DMS114 treated with DMSO at 0.1 percent for 48 hours (cell line): ENCODE results near the gene SLC2A10.

Source experiments
- DNase-seq: peaks from one replicate; lab custom pipeline; 2025; ENCODE audit not compliant: unreplicated experiment; lab: John Stamatoyannopoulos, UW

The SLC2A10 gene

DNA sequence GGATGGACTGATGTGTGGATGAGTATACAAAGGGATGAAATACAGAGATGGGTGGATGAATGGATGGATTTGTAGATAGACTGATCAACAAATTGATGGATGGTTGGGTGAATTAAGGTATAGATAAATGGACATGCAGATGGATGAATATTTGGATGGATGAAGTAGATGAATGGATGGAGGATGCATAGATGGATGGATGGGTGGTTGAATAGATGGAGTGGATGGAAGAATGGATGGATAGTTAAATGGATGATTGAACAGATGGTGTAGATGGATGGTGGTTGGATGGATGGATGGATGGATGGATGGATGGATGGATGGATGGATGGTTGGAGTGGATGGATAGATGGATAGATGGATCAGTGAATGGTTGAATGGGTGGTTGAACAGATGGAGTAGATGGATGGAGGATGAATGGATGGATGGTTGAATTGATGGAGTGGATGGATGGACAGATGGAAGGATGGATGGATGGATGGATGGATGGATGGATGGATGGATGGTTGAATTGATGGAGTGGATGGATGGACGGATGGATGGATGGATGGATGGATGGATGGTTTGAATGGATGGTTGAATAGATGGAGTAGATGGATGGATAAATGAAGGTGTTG, 15.0 kb downstream of the SLC2A10 start:
- DNase-seq, result no peak

DNA sequence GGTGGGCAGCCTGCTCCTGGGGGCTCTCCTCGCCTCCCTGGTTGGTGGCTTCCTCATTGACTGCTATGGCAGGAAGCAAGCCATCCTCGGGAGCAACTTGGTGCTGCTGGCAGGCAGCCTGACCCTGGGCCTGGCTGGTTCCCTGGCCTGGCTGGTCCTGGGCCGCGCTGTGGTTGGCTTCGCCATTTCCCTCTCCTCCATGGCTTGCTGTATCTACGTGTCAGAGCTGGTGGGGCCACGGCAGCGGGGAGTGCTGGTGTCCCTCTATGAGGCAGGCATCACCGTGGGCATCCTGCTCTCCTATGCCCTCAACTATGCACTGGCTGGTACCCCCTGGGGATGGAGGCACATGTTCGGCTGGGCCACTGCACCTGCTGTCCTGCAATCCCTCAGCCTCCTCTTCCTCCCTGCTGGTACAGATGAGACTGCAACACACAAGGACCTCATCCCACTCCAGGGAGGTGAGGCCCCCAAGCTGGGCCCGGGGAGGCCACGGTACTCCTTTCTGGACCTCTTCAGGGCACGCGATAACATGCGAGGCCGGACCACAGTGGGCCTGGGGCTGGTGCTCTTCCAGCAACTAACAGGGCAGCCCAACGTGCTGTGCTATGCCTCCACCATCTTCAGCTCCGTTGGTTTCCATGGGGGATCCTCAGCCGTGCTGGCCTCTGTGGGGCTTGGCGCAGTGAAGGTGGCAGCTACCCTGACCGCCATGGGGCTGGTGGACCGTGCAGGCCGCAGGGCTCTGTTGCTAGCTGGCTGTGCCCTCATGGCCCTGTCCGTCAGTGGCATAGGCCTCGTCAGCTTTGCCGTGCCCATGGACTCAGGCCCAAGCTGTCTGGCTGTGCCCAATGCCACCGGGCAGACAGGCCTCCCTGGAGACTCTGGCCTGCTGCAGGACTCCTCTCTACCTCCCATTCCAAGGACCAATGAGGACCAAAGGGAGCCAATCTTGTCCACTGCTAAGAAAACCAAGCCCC, 16.0 kb downstream of the SLC2A10 start:
- no peak for DNase-seq

DNA sequence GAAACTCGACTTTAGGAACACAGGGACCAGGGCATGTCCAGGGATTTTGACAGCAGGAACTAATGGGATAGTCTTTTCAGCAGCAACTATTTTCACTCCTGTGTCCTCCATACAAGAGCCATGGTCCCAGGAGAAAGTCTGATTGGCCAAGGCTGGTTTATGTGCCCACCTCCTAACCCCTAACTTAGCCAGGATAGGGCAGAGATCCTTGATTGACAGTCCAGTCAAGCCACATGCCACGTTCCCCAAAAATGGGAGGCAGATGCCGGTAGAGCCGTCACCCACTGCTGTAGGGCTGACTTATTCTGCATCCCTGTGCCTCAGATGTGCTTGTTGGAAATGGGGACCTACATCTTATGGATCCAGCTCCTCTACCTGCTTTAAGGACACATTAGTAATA, 22.3 kb downstream of the SLC2A10 start:
- DNase-seq, result no peak

DNA sequence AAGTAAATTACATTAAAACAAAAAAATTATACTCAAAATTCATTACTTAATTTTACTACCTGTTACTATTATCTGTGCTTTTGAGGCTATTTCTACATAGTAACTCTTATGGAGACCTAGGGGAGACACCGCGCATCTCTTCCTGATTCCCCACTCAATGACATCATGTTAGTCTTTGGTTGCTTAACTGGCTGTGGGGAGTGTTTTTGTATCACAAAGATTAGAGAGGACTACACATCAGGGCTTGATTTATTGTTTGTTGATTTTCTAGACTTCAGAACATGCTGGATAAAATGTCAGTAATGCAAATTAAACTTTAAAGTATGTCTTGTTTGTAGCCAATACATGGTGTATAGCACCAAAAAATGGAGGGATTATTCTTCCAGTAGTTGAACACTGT, 26.0 kb downstream of the SLC2A10 start:
- DNase-seq, result no peak

- DNase-seq, result no peak
Observed at GRCh38 chr20:46739431-46740213, 30.2 kb downstream of the SLC2A10 start.

DNA sequence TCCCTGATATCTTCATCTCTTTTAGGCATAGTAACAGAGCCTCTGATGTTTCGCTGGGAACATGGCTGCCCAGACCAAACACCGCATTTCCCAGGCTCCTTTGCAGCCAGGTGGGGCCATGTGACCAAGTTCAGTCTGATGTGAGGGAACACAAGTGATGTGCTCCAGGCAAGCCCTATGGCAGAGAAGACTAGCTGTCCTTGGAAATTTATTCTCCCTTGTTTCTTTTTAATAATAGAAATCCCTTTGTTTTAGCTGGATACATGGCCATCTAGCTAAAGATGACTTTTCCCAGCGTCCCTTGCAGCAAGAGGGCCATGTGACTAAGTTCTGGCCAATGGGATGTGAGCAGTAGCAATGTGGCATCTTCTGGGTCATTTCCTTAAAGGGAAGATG, 30.8 kb downstream of the SLC2A10 start:
- no peak for DNase-seq

DNA sequence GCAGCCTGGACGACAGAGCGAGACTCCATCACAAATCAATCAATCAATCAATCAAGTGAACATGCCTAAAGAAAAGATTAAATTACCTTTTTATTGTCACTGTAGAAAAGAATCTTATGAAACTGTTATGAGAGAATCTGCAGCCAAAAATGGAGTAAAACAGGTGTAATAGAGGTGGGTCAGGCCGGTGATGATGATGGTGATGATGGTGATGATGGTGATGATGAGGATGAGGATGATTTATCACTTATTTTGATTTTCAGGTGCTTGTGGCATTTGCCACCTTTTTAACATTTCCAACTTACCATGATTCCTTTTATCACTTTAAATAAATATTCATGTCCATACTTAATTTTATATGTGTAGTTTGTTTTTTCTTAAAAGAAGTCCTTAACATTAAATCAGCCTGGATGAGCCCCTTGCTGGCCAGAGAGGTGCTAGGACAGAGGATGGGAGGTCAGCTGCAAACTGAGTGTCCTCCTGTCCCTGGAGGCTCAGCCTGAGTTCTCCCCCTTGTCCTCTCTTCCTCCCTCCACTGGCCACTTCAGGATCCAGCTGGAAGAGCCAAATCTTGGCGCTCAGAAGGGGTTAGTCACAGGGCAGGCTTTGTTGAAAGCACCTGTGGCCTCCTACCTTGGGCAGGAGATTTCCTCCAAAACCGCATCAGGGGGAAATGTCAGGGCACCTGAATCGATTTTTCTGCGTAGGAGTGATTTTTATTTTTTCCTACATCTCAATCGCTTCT, 32.6 kb downstream of the SLC2A10 start:
- DNase-seq, result no peak

GRCh38 chr20:46742669-46743045, 33.2 kb downstream of the SLC2A10 start:
- no peak for DNase-seq

DNA sequence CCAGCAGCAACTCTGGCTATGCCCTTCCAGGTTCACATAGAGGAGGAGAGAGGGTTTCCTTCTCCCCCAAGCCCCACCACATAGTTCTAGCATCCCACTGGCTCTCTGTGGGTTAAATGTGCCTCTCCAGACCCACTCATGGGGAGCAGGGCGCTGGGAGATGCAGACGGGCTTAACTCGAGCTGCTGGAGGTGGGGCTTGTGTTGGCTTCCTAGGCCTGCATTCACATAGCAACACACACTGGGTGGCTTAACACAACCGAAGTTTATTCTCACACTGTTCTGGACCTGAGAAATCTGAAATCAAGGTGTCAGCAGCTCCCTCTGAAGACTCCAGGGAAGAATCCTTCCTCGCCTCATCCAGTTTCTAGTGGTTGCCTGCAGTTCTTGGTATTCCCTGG, 33.6 kb downstream of the SLC2A10 start:
- DNase-seq, result no peak

GRCh38 chr20:46746956-46747526, 37.6 kb downstream of the SLC2A10 start:
- DNase-seq, result no peak

DNA sequence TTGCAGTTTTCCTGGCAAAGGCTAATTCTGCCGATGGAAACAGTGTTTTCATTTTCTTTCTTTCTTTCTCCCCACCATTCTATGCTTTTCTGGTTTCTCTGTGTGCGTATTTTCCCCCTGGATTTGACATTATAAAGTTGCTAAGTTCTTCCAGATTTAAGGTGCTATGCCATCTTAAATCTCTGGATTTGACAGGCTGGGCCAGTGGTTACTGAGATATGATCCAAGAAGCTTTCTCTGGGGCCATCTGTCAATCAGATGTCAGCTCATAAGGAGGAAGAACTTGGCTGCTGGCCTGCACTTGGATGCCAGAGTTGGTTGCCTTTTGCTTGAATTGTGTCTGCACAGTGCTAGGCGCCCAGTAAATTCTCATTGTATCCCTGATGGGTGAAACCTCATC, 39.7 kb downstream of the SLC2A10 start:
- no peak for DNase-seq

- no peak for DNase-seq
Observed at GRCh38 chr20:46751856-46752255, 42.4 kb downstream of the SLC2A10 start.

GRCh38 chr20:46752728-46753127, 43.3 kb downstream of the SLC2A10 start:
- DNase-seq, result peak; percentile 44

GRCh38 chr20:46755483-46756413, 46.3 kb downstream of the SLC2A10 start:
- no peak for DNase-seq

- DNase-seq, result no peak
Observed at GRCh38 chr20:46756419-46756818, 47.0 kb downstream of the SLC2A10 start.

DNA sequence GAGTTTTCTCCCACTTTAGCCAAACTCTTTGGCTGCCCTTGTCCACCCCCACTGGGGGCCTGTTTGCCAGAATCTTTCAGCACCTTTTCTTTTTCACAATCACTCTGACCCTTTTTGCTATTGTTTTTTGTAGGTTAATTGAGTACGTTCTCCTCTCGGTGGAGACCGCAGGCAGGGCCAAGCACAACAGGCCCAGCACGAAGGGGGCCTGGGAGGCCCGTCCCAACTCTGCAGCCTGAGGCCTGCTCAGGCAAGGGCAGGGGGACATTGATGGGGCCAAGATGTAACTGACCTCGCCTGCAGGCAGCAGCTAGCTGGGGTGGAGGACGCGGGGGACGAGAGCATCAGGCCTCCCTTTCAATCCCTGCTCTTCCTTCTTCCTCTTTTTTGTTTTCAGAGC, 47.7 kb downstream of the SLC2A10 start:
- DNase-seq, result no peak

GRCh38 chr20:46757754-46758678, 48.6 kb downstream of the SLC2A10 start:
- DNase-seq, result peak; percentile 42

- DNase-seq, result no peak
Observed at GRCh38 chr20:46758929-46759669, 49.6 kb downstream of the SLC2A10 start.
